HG02610 (cell line): Measurements from ENCODE around the gene PRKCZ.

Experiments
- ATAC-seq: cut with Tn5 transposase; IDR thresholded peaks from one replicate; pipeline ENCODE4 v1.9.1; 2021; ENCODE audit warnings: mild to moderate bottlenecking, moderate library complexity; ENCODE audit not compliant: unreplicated experiment

PRKCZ gene

DNA sequence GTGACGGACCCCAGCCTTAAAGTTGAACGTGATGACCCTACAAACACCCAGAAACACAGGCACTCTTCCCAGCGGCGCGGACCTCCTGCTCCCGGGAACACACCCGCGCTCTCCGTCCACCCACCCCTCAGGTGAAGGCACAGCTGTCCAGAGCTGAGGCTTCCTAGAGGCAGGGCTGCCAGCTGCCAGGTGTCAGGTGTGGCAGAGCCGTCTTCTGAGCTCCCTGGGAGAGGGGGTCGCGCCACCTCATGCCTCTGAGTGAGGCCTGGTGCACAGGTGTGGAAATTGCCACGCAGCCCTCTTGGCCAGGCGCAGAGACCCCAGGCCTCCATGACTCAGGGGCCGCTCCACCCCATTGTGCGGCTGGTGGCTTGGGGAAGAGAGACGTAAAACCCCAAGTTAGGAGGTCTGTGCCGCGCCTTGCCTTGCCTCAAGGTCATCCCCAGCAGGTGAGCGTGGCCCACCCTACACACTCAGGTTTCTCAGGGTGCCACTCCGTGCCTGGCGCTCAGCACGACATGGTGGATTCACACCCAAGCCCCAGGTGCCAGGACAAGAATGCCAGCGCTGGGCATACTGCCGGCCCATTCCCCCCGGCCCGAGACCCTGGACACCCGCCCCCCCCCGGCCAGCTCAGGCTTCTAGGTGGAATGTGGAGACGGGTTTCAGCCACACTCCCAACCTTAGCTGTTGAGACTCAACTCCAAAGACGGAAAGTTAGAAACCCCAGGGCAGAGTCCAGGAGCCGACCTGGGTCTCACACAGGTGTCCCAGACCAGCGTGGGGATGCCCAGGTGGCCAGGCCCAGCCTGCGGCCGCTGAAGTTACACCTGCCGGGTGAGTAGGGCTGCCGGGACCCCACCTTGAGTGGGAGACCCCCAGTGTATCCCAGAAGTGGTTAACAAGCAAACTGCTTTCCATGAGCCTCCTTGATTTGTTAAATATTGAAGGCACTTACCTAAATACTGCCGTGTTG is 136.0 kb downstream of the PRKCZ start:
- no peak for ATAC-seq

DNA sequence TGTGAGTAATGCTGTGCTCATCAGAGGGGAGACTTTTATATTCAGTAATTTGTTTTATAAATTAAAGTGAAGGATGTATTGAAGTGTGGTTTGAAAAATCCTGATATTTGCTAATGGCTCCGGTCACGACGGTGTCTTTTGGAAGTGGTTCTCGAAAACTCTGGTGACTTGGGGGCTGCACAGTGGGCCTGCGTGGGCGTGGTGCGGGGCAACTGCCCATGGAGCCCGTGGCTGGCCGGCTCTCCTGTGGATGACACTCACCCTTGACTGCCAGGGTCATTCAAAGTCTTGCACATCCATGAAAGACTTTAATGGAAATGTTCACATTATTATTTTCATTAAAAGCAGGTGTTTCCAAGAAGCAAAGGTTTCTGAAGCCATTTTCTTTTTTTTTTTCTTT is 136.7 kb downstream of the PRKCZ start:
- ATAC-seq = no peak

DNA sequence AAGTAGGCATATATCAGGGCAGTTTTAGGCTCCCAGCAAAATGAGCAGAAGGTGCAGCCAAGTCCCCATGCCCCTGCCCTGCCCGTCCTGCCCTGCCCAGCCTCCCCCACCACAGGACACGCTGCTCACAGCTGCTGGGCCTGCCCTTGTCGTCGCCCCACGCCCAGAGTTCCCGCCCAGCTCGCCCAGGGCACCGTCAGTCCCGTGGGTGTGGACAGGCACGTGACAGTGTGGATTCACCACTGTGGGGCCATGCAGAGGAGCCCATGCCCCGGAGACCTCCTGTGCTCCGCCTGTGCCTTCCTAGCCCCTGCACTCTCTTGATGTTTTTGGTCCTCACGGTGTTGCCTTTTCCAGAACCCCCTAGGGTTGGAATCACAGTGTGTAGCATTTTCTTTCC is 137.4 kb downstream of the PRKCZ start:
- ATAC-seq = no peak

DNA sequence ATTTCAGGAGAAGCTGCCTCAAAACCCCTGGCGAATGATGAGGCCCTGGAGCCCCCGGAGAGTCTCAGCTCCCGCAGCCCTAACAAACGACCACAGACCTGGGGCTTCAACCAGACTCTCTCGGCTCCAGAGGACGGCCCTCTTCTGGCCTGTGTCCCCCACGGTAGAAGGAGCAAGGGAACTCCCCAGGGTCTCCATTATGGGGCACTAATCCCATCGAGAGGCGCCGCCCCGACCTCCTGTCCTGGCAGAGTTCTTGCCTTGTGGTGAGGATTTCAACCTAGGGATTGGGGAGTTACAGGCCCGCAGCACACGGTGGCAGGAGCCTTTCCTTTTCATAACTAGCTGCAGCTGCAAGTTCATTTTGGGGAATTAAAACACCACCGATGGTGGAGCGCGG is 138.1 kb downstream of the PRKCZ start:
- ATAC-seq = no peak

DNA sequence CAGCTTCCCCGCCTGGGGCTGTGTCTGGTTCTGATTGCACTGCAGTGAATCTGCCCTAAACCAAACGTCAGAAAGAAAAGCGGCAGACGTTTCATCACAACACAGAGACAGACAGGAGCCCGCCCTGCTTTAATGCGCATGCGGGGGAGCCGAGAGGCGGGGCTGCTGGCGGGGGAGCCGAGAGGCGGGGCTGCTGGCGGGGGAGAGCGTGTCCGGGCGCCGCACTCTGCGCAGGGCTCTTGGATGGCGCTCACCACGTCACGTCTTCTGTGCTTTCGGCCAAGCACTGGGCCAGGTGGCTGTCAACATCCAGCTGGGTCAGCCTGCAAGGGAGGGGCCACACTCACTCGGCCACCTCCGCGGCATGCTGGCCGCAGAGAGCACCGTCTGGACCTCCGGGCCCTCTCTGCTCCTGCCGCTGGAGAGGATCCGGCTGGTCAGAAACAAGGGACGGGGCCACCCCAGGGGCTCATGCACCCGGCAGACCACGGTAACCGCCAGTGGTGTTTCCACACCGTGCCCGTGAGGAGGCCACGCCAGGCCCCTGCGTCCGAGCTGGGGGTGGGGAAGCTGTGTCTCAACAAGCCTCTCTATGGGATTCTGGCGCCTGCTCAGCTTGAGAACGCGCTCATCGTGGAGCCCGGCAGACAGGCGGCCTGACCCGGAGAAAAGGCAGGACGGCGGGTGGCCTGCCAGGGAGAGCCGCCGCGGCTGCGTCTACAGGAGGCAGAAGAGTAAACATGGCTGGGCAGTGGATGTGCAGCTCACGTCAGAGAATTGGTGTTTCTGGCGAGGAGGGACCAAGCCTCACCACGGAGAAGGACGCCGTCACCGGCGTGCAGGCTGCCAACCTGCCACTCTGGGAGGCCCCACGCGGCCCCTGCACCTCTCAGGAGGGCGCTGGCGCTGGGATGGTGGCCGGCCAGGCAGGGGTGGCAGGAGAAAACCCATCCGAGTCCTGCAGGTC is 139.5 kb downstream of the PRKCZ start:
- no peak for ATAC-seq

DNA sequence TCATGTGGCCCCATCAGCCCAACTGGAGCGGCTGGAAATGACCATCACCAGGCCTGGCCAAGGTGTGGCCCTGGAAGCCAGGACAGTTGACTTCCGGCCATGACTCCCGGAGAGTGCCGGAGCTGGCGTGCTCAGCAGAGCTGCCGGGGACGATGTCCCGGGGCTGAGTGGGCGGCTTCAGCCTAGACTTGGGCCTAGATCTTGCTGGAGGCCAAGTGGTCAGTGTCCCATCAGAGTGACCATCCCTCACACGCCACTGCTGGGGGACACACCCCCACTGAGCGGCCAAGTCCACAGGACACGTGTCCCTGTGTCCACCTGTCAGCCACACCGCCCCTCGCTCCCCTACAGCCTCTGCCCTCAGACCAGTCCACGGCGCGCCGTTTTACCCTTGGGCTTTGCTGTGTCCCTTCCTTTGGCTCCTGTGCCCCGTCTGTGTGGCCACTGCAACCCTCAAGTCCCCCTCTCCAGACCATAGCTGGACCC is 140.3 kb downstream of the PRKCZ start:
- no peak for ATAC-seq

DNA sequence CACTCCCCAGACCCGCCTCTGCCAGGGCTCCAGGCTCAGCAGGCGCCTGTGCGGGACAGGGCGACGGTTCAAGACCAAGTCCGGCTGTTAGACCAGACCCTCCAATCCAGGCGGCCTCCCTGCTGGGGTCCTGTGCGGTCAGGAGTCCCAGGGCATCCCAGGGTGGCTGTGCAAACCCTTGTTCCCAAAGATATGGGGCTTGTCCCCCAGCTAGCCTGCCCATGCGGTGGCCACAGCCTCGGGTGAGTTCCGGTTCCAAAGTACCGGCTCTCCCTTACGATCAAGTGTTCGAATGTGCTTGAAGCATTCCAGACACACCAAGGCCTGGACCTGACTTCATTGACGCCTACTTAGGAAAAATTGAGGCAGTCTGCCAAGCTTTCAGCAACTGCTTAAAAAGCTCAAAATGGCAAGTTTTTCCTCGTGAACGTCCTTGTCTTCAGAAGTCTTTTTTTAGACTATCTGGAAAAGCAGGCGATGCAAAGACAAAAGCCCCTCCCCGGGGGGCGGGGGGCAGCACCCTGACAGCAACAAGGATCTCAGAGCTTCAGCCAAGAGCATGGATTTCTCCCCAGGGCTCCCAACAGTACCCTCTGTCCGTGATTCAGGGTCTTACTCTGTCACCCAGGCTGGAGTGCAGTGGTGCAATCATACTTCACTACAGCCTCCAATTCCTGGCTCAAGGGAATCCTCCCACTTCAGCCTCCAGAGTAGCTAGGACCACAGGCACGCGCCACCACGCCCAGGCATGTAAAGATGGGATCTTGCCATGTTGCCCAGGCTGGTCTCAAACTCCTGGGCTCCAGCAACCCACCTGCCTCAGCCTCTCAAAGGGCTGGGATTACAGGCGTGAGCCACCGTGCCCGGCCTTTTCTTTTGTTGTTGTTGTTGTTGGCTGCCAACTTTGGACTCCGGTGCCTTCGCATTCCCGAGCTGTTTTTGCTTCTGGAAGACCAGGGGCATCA is 142.1 kb downstream of the PRKCZ start:
- no peak for ATAC-seq

DNA sequence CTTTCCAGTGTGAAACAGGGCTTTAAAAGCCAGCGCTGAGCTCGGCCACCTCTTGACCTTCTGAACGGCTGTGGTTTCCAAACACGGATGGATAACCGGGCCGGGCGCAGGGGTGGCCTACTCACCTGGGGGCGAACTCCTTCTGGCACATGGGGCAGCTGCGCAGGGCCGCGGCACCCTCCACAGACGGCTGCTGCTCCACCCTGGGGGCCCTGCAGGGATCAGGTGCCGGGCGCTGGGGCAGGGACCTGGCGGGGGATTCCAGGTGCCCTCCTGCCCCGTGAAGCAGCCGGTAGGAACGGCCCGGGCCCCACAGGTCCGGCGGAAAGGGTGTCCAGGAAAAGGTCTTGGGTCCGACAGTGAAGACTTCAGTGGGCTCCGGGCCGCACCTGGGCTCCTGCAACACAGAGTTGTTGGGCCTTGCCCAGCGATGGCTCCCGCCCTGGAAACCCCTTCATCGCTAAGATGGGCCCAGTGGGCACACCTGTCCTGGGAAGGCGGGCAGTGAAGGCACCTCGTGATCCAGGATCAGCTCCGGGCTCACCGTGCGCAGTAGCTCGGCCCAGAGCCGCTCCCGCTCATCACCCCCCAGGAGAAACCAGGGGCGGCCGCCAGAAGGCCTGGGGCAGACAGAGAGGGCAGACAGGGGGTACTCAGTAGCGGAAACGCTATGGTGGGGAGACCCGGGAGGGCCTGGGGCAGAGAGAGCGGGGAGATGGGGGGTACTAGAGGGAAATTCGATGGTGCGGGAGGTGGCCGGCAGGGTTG is 143.5 kb downstream of the PRKCZ start:
- no peak for ATAC-seq

DNA sequence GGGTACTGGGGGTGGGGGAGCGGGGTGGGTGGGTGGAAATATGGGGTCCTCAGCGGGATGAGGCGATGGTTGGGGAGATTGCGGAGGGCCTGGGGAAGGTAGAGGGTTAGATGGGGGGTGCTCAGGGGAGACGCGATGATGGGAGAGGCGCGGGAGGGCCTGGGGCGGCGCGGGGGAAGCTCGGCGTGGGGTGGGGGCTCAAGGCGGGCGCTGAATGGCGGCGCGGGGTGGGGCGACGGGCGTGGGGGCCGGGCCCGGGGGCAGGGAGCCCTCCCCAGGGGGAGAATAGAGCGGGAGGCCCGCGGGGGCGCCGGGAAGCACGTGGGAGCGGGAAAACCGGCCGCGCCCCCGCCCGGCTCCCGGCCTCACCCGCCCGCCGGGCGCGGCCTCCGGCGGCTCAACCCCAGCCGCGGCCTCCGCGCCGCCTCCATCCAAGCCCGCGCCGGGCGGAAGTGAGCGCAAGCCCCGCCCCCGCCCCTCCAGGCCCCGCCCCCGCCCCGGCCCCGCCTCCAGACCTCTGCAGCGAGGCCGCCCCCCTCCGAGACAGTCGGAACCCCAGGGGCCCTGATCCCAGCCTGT is 144.2 kb downstream of the PRKCZ start, which contains the start of gene FAAP20:
Gene FAAP20 (minus strand): TSS at position 454 of the 579 bp plus-strand sequence. CDS start 23 bp downstream, at position 431.
- ATAC-seq = peak; percentile 39

DNA sequence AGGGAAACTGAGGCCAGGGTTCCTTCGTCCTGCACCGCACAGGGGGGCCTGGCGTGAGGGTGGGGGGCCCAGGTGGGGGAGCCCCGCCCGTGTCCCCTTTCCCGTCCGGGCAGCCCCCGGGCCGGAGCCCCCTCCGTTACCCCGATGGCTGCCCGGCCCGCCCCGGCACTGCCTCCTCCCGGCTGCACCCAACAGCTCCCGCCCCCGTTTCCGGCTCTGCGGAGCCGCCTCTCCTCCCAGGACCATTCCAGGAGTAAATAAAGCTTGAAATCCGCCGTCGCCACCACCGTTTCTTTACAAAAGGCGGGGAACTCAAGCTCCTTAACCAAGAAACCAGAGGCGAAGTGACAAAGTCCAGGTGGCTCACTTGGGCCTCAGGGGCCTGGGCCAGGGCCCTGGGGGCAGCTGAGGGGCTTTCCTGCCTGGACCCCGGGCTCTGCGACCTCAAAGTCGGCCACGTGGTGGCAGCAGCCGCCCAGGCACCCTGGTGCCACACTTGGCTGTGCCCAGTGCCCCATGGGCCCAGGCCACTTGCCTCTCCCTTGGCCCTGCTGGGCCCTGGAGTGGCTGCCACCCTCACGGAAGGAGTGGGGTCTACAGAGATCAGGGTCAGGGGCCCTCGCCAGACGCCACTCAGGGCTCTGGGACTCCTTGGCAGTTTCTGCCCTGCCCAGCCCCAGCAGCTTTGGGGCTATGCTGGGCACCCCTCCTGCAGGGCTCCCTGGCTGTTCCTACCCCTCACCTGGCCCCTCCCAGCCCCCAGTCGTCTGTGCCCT is 144.9 kb downstream of the PRKCZ start:
- ATAC-seq = peak; percentile 50

DNA sequence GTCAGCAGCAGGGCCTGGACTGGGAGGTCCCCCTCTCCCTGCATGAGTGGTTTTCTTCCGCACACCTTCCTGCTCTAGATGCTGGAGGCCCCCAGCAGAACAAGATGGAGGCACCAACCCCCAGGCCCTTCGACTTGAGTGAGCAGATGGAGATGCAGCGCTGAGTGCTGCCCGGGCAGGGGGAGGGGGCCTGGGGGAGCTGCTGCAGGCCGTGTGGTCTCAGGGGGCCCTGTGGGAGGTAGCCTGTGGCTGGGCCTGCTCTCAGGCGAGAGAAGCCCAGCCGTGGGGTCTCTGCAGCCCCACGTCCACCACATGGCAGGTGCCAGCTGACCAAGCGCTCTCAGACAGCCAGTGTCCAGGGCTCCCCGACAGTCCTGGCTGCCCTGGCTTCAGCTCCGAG is 145.6 kb downstream of the PRKCZ start:
- no peak for ATAC-seq

DNA sequence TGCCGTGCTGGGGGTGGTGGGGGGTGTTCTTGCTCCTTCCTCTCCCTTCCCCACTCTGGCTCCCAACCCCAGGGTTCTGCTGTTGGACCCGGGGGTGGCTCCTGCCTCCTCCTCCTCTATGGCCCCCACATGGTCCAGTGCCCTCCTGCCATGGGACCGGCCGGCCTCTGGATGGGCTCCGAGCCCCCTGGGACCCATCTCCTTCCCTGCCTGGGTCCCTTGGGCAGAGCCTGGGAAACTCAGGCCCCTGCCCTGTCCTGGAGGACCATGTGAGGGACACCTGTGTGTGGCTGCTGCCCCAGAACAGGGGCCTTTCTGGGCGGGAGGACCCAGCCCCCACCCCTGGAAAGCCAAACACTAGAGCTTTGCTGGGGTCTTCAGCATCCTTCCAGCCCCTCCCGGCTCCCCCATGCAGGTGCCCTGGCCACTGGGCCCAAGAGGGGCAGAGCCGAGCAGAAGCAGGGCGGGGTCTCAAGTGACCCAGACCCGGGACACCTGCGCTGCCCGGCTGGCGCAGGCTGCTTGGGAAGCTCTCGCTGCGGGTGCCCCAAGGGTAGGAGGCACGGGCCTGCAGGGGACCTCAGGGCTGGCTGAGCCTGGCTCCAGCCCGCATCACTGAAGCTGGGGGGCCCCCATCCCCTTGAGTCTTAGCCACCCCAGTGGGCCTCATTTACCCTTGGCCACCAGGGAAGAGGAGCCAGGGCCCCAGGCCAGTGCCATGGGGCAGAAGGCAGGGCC is 146.9 kb downstream of the PRKCZ start:
- ATAC-seq = no peak

DNA sequence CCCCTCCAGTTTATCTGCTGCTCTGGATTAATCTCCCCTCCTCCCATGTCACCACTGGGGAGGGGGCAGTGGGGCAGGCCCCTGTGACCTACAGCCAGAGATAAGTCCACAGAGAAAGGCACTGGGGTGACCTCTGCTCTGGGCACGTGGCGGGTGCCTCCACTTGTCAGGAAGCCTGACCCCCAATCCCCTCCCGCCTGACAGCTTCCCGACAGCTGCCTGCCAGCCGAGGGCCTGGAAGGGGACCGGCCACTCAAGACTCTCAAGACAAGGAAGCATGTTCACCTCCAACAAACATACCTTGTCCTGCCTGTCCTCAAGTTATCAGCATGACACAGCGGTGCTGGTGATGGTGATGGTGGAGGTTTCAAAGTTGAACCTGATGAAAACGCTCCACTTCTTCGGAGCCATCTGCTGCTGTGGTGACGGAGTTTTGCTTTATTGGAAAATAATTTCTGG is 147.5 kb downstream of the PRKCZ start:
- ATAC-seq = no peak

DNA sequence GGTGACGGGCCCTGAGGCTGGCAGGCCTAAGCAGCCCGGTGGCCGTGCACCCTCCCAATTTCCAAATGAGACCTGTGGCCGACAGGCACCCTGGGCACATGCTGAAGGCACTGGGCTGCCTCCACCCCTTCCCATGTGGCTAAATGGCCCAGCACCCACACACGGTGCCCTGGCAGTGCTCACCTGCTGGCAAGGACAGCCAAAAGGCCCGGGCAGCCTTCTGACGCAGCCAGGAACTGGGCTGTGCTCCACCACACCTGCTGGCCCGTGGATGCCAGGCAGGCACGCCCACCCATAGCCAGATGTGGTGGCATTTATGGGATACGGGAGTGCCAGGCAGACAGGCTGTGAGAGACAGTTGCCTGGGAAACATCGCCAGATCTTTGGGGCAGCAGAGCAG is 148.4 kb downstream of the PRKCZ start:
- no peak for ATAC-seq

DNA sequence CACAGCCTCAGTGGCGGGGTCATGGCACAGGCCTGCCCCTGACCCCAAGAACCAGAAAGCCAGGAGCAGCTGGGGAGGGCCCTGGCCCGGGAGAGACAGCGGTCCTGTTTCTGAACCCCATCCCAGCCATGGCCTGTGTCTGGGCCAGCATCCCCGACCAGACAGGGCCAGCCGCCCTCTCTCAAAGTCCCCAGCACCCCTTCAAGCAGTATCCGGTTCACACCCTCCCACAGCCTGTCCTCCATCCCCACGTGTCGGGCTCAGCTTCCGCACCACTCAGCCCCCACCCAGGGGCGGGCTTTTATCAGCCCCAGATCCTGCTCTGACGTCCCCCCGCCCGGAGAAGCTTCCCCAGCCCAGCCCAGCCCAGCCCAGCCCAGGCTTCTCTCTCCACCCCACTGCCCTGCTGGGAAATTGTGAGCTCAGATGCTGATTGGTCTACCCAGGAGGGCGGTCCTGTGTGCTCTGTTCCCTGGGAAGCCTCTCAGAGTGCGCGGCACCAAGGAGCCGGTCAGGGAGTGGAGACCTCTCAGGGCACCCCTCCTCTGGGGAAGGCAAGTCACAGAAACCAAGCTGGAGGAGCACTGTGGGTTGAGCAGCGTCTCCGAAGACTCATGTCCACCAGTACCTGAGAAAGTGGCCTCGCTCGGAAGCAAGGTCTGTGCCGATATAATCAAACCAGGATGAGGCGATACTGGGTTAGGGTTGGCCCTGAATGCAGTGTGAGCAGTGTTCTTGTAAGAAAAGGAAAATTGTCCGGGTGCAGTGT is 149.0 kb downstream of the PRKCZ start:
- ATAC-seq = peak; percentile 47

DNA sequence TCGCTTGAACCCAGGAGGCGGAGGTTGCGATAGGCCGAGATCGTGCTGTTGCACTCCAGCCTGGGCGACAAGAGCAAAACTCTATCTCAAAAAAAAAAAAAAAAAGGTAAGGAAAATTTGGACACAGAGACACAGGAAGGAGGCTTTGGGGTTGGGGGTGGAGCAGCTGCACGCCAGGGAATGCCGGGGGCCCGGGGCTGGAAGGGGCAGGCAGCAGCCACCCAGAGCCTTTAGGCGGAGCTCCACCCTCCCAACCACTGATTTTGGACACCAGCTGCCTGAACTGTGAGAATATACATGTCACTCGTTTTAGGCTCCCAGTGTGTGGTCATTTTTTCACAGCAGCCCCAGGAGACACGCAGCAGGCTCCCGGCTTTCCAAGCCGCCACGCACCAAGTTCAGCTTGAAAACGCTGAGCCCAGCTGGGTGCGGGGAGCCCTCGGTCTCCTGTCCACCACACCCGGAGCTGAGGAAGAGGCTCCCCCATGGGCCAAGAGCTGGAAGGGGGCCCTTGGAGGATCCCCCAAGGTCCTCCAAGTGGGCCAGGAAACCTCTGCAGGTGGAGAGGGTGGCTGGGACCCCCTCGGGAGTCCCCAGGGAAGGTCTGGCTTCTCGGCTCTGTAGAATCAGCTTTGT is 150.2 kb downstream of the PRKCZ start:
- no peak for ATAC-seq
